Sigmoid colon (tissue), 4 donors: ENCODE results near the gene PKP1.

Experiments
- EP300 ChIP-seq, 4 donors: sonication (generic); formaldehyde crosslinking; IDR thresholded peaks; one replicate each; pipeline ENCODE4 v1.6.1; 2017; ENCODE audit warnings: antibody characterized with exemption in 4 of 4
- POLR2A ChIP-seq, 2 donors: fragments of 450-650 bp; IDR thresholded peaks; one replicate each; pipeline ENCODE4 v1.6.1; 2016; ENCODE audit warnings: antibody characterized with exemption in 2 of 2, mild to moderate bottlenecking in 2 of 2, moderate library complexity in 2 of 2
- POLR2AphosphoS5 ChIP-seq, 4 donors: sonication (generic); formaldehyde crosslinking; IDR thresholded peaks; one replicate each; pipeline ENCODE4 v1.6.1; 2017; ENCODE audit warnings: antibody characterized with exemption in 4 of 4
- TF ChIP-seq, protein P1 (sequence below), 4 experiments: fragments of 450-650 bp in 3 of 4; fragments of 200-600 bp in 1 of 4; IDR thresholded peaks; one replicate each; pipeline ENCODE4 v1.5.1; 2016 to 2019; ENCODE audit warnings: antibody characterized with exemption in 4 of 4, mild to moderate bottlenecking in 3 of 4, moderate library complexity in 2 of 4

GRCh38 chr1:201317551-201317950 lies 34.2 kb downstream of the PKP1 start:
- TF ChIP-seq, protein P1, sequence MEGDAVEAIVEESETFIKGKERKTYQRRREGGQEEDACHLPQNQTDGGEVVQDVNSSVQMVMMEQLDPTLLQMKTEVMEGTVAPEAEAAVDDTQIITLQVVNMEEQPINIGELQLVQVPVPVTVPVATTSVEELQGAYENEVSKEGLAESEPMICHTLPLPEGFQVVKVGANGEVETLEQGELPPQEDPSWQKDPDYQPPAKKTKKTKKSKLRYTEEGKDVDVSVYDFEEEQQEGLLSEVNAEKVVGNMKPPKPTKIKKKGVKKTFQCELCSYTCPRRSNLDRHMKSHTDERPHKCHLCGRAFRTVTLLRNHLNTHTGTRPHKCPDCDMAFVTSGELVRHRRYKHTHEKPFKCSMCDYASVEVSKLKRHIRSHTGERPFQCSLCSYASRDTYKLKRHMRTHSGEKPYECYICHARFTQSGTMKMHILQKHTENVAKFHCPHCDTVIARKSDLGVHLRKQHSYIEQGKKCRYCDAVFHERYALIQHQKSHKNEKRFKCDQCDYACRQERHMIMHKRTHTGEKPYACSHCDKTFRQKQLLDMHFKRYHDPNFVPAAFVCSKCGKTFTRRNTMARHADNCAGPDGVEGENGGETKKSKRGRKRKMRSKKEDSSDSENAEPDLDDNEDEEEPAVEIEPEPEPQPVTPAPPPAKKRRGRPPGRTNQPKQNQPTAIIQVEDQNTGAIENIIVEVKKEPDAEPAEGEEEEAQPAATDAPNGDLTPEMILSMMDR (IDR thresholded peaks at IDR 0.05), result no peak
- no peak for TF ChIP-seq POLR2AphosphoS5 (IDR thresholded peaks at IDR 0.05)
- no peak for TF ChIP-seq POLR2A (IDR thresholded peaks at IDR 0.05)
- no peak for TF ChIP-seq EP300 (IDR thresholded peaks at IDR 0.05)
